CD4-positive, CD25-positive, alpha-beta regulatory T cell (primary cell): ENCODE data around the gene CAPN8. TPM values are rescaled to one million over a fixed set of nuclear protein-coding genes. Genes with fewer than 3 reads are reported as not detected.
A peak's percentile ranks its signal among the peaks of the same experiment; 100 is the strongest.

Experiments used
- ATAC-seq, 2 donors: fragments of 150-1000 bp; cut with Tn5 transposase; one replicate each; pipeline ENCODE4 v1.10.0; 2021; ENCODE audit warnings: low read depth in 2 of 2, moderate number of reproducible peaks in 2 of 2, moderate library complexity in 1 of 2
- DNase-seq, 3 donors: peaks; one replicate each; pipeline versions ENCODE4 v3.0.0 to v3.0.0-alpha.2; 2012 to 2022; ENCODE audit warnings: mixed read lengths in 1 of 3
- H3K27ac ChIP-seq: one replicate; pipeline ENCODE4 v1.7.0; 2013; ENCODE audit warnings: mild to moderate bottlenecking, low read length; ENCODE audit not compliant: insufficient read depth, poor library complexity, severe bottlenecking
- H3K27me3 ChIP-seq: one replicate; pipeline ENCODE4 v1.7.0; 2013; ENCODE audit warnings: low read length; ENCODE audit not compliant: control insufficient read depth, insufficient read depth
- H3K36me3 ChIP-seq: one replicate; pipeline ENCODE4 v1.7.0; 2013; ENCODE audit warnings: mild to moderate bottlenecking, low read length, moderate library complexity; ENCODE audit not compliant: control insufficient read depth, insufficient read depth
- H3K4me1 ChIP-seq: 2 replicates; pipeline ENCODE4 v1.7.0; 2013; ENCODE audit warnings: mild to moderate bottlenecking, low read length; ENCODE audit not compliant: insufficient read depth, control insufficient read depth, poor library complexity, severe bottlenecking
- H3K4me3 ChIP-seq: one replicate; pipeline ENCODE4 v1.7.0; 2013; ENCODE audit warnings: low read depth, mild to moderate bottlenecking, low read length, moderate library complexity
- H3K9me3 ChIP-seq, 2 experiments: 1 replicate in 1 of 2; 2 replicates in 1 of 2; pipeline ENCODE4 v1.7.0; 2013; ENCODE audit warnings: low read length in 2 of 2, mild to moderate bottlenecking in 1 of 2, moderate library complexity in 1 of 2; ENCODE audit not compliant: control insufficient read depth in 2 of 2
- H3K27ac Mint-ChIP-seq, 3 donors: one replicate each; pipeline ENCODE4 v1.8.0; 2020 to 2022; ENCODE audit warnings: mild to moderate bottlenecking in 3 of 3, mixed read lengths in 3 of 3, moderate library complexity in 2 of 3
- H3K27me3 Mint-ChIP-seq: one replicate; pipeline ENCODE4 v1.8.0; 2022; ENCODE audit warnings: mild to moderate bottlenecking, mixed read lengths
- H3K36me3 Mint-ChIP-seq: one replicate; pipeline ENCODE4 v1.8.0; 2020; ENCODE audit warnings: mixed read lengths
- H3K4me1 Mint-ChIP-seq, 4 donors: one replicate each; pipeline ENCODE4 v1.8.0; 2020 to 2022; ENCODE audit warnings: mixed read lengths in 4 of 4, mild to moderate bottlenecking in 1 of 4
- H3K4me3 Mint-ChIP-seq, 4 donors: one replicate each; pipeline ENCODE4 v1.8.0; 2020 to 2022; ENCODE audit warnings: mild to moderate bottlenecking in 4 of 4, mixed read lengths in 4 of 4, moderate library complexity in 3 of 4
- H3K9me3 Mint-ChIP-seq, 7 donors: one replicate each; pipeline ENCODE4 v1.8.0; 2020 to 2022; ENCODE audit warnings: mixed read lengths in 7 of 7, mild to moderate bottlenecking in 3 of 7, moderate library complexity in 2 of 7
- polyA plus RNA-seq, 4 donors: library from polyadenylated mRNA; unstranded; fragments of 300-500 nt; fragmentation: Illumina TruSeq; gene quantifications; one replicate each; pipeline ENCODE4 v1.2.3, GENCODE V29; 2021
- total RNA-seq: library from RNA; stranded (reverse); gene quantifications from one replicate; pipeline ENCODE4 v1.2.3, GENCODE V29; 2022

Gene CAPN8
- total and polyA plus RNA-seq, 5 donors from 2014 or later: 0.12 to 1.1 (median 0.49) TPM; not detected in 1

- no peaks in the 10 kb centered on the region for H3K4me1 ChIP-seq
- peaks cover 0 to 7% of the 10 kb centered on the region in 2 experiments for H3K9me3 ChIP-seq
- DNase-seq (no peak), ATAC-seq (no peak)
- Mint-ChIP-seq H3K27ac (no peak overlapping the region), H3K4me3 (no peak overlapping the region), H3K4me1 (peaks cover 0 to 3% (median 1%) of the 10 kb centered on the region in 4 donors), H3K36me3 (no peaks in the 10 kb centered on the region), H3K9me3 (peaks cover 0 to 5% (median 4%) of the 10 kb centered on the region in 7 donors), H3K27me3 (peaks cover 16% of the 10 kb centered on the region)
- H3K36me3 ChIP-seq: no peaks in the 10 kb centered on the region
- no peaks in the 10 kb centered on the region for H3K27me3 ChIP-seq
- H3K4me3 ChIP-seq: no peak overlapping the region
- H3K27ac ChIP-seq: no peak overlapping the region
Observed at GRCh38 chr1:223631956-223632355, 33.5 kb downstream of the CAPN8 start.

GRCh38 chr1:223631473-223631872, 34.0 kb downstream of the CAPN8 start:
- DNase-seq (no peak), ATAC-seq (no peak)
- H3K27me3 ChIP-seq: no peaks in the 10 kb centered on the region
- Mint-ChIP-seq H3K4me3 (no peak overlapping the region), H3K27me3 (peaks cover 16% of the 10 kb centered on the region), H3K27ac (no peak overlapping the region), H3K4me1 (peaks cover 0 to 3% (median 1%) of the 10 kb centered on the region in 4 donors), H3K36me3 (no peaks in the 10 kb centered on the region), H3K9me3 (peaks cover 0 to 4% (median 4%) of the 10 kb centered on the region in 7 donors)
- H3K27ac ChIP-seq: no peak overlapping the region
- peaks cover 0 to 7% of the 10 kb centered on the region in 2 experiments for H3K9me3 ChIP-seq
- H3K36me3 ChIP-seq: no peaks in the 10 kb centered on the region
- no peak overlapping the region for H3K4me3 ChIP-seq
- no peaks in the 10 kb centered on the region for H3K4me1 ChIP-seq

DNA sequence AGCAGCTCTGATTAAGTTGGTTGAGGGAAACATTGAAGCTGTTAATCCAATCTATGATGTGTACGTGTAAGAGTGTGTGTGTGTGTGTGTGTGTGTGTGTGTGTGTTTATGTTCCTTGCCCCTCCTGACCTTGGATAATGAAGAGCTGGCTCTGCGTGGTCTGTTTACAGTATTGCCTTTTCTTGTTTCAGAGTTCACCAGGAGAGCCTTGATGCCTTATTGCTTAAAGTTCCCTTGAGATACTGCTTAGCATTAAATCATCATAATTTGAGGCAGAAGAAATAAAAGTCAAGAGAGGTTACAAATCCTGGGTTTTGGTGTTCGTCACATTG, 36.4 kb downstream of the CAPN8 start:
- H3K4me1 ChIP-seq: no peaks in the 10 kb centered on the region

GRCh38 chr1:223628233-223629125, 37.0 kb downstream of the CAPN8 start:
- H3K27ac ChIP-seq: no peak overlapping the region
- H3K27me3 Mint-ChIP-seq: peaks cover 3% of the 10 kb centered on the region
- no peaks in the 10 kb centered on the region for H3K9me3 ChIP-seq
- no peaks in the 10 kb centered on the region for H3K4me1 ChIP-seq
- no peaks in the 10 kb centered on the region for H3K36me3 ChIP-seq
- no peak overlapping the region for H3K27ac Mint-ChIP-seq
- no peaks in the 10 kb centered on the region for H3K27me3 ChIP-seq
- H3K4me1 Mint-ChIP-seq: peaks cover 0 to 3% (median 1%) of the 10 kb centered on the region in 4 donors
- DNase-seq: peak; percentile 2 to 34 (median 8)
- H3K9me3 Mint-ChIP-seq: no peaks in the 10 kb centered on the region
- no peaks in the 10 kb centered on the region for H3K36me3 Mint-ChIP-seq
- no peak for ATAC-seq
- H3K4me3 Mint-ChIP-seq: no peak overlapping the region
- H3K4me3 ChIP-seq: no peak overlapping the region

More for the DNA sequence above, 36.4 kb downstream of the CAPN8 start:
- H3K27ac Mint-ChIP-seq: no peak overlapping the region
- no peak overlapping the region for H3K4me3 Mint-ChIP-seq
- H3K9me3 Mint-ChIP-seq: peaks cover 0 to 4% (median 1%) of the 10 kb centered on the region in 7 donors
- no peaks in the 10 kb centered on the region for H3K27me3 ChIP-seq
- no peaks in the 10 kb centered on the region for H3K36me3 Mint-ChIP-seq
- H3K36me3 ChIP-seq: no peaks in the 10 kb centered on the region
- H3K9me3 ChIP-seq: no peaks in the 10 kb centered on the region
- H3K4me3 ChIP-seq: no peak overlapping the region
- no peak overlapping the region for H3K27ac ChIP-seq
- DNase-seq: no peak
- peaks cover 9% of the 10 kb centered on the region for H3K27me3 Mint-ChIP-seq
- peaks cover 0 to 3% (median 1%) of the 10 kb centered on the region in 4 donors for H3K4me1 Mint-ChIP-seq
- ATAC-seq: no peak

DNA sequence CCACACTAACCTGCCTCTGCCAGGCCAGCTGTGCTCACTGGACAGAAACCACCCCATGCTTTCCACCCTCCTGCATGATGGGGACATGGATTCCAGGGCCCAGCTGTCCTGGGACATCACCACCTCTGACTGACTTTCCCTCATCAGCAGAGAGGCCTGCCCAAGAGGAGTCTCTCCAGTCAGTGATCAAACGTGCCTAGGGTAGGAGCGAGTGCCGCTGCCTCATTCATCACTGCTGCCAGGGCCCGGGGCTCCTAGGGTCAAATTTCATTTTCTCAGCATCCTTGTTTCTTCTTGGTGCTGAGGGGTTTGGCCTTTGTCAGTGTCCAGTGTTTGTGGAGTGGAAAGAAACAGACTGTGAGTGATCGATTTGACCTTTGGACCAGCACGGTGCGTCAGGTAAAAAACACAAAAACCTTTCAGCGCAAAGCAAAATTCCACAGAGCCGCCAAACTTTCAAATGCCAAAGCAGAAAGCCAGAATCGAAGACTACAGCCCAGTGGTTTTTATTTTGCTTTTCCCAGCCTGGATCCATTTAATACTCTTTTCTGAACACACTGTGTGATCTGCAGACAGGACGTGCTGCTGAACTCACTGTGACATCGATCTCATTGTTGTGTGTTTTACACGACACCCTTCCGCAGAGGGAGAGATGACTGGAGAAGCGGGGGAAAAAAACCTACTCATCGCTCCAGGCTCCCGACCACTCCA, 43.2 kb downstream of the CAPN8 start:
- DNase-seq: no peak
- no peaks in the 10 kb centered on the region for H3K4me1 Mint-ChIP-seq
- no peaks in the 10 kb centered on the region for H3K36me3 Mint-ChIP-seq
- H3K9me3 Mint-ChIP-seq: peaks cover 0 to 1% (median 0%) of the 10 kb centered on the region in 7 donors
- no peak overlapping the region for H3K4me3 Mint-ChIP-seq
- ATAC-seq: no peak
- H3K36me3 ChIP-seq: no peaks in the 10 kb centered on the region
- peaks cover 9% of the 10 kb centered on the region for H3K27me3 Mint-ChIP-seq
- no peaks in the 10 kb centered on the region for H3K4me1 ChIP-seq
- no peaks in the 10 kb centered on the region for H3K27me3 ChIP-seq
- H3K4me3 ChIP-seq: no peak overlapping the region
- H3K27ac ChIP-seq: no peak overlapping the region
- no peak overlapping the region for H3K27ac Mint-ChIP-seq
- H3K9me3 ChIP-seq: no peaks in the 10 kb centered on the region

DNA sequence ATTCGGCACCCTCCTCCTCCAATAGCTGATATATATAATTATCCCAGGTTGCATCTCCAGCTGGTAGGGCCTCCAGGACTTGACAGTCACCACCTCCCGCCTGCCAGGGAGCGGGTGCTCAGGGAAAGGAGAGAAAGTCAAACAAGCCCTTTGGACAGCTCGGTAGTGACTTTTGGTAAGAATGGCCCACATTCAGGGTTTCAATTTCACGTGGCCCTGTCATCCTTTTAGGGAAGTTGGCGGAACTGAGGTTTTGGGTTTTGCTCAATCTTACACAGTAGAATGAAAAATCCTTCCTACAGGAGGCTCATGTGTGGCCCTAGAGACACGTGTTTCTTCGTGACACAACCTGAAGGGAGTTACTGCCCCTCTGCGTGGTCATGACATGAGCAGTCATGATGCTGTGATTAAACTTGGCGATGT, 44.2 kb downstream of the CAPN8 start:
- H3K4me1 Mint-ChIP-seq: no peaks in the 10 kb centered on the region
- Histone ChIP-seq H3K27me3 (no peaks in the 10 kb centered on the region), H3K9me3 (no peaks in the 10 kb centered on the region), H3K4me1 (no peaks in the 10 kb centered on the region), H3K36me3 (no peaks in the 10 kb centered on the region), H3K4me3 (no peak overlapping the region), H3K27ac (no peak overlapping the region)
- no peaks in the 10 kb centered on the region for H3K36me3 Mint-ChIP-seq
- H3K27me3 Mint-ChIP-seq: peaks cover 9% of the 10 kb centered on the region
- DNase-seq (no peak), ATAC-seq (no peak)
- no peak overlapping the region for H3K4me3 Mint-ChIP-seq
- H3K9me3 Mint-ChIP-seq: peaks cover 0 to 1% (median 0%) of the 10 kb centered on the region in 7 donors
- no peak overlapping the region for H3K27ac Mint-ChIP-seq

- no peak overlapping the region for H3K4me3 ChIP-seq
- H3K9me3 ChIP-seq: no peaks in the 10 kb centered on the region
- DNase-seq: no peak
- peaks cover 9% of the 10 kb centered on the region for H3K27me3 Mint-ChIP-seq
- no peak overlapping the region for H3K27ac Mint-ChIP-seq
- no peaks in the 10 kb centered on the region for H3K4me1 ChIP-seq
- no peaks in the 10 kb centered on the region for H3K36me3 Mint-ChIP-seq
- peaks cover 0 to 1% (median 0%) of the 10 kb centered on the region in 7 donors for H3K9me3 Mint-ChIP-seq
- H3K27me3 ChIP-seq: no peaks in the 10 kb centered on the region
- H3K27ac ChIP-seq: no peak overlapping the region
- H3K4me3 Mint-ChIP-seq: no peak overlapping the region
- H3K36me3 ChIP-seq: no peaks in the 10 kb centered on the region
- ATAC-seq: no peak
- H3K4me1 Mint-ChIP-seq: no peaks in the 10 kb centered on the region
Observed at GRCh38 chr1:223620297-223620897, 45.1 kb downstream of the CAPN8 start.
